NK-92 treated with Interleukin-12 subunit alpha and Interleukin-12 subunit beta, amount 100 ng/mL, for 24 hours (cell line): ENCODE data around the gene SLC39A3.

Experiments used
- DNase-seq: peaks from one replicate; lab custom pipeline; 2025; lab: John Stamatoyannopoulos, UW

The SLC39A3 gene

DNA sequence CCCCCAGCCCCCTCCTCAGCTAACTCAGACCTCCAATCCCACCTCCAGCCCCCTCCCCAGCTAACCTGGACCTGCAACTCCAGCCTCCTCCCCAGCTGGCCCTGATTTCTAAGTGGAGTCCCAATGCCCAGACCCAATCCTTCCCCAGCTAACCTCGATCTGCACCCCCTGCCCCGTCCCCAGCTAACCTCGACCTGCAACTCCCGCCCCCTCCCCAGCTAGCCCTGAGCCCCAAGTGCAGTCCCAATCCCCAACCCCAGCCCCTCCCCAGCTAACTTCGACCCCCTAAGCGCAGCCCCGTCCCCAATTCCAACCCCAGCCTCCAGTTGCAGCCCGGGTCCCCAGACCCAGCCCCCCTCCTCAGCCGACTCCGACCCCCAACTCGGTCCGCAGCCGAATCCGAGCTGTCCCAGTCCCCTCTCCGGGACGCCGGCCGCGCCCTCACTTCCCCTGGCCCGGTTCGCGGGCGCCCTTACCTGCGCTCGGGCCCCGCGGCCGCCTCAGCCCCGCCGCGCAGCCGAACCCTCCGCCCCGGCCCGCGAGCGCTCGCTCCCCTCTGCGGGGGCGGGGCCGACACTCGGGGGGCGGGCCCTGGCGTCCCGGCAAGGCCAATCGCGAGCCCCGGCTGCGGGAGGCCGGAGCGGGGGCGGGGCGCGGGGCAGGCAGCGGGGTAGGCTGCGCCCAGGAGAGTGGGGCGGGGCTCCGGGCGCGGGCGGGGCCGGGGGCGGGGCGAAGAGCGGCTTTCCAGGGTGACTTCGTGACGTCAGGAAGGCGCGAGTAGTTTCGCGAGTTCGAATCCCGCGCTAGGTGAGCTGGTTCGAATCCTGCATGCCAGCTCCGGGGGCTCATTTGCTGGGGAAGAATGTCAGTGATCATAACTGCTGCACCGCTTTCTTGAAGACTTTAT, 37.4 kb downstream of the SLC39A3 start, which contains the start of gene GNG7:
Gene GNG7 (minus strand): TSS at position 525 of the 907 bp plus-strand sequence. CDS start 182,006 bp downstream, outside the sequence.
- no peak for DNase-seq

DNA sequence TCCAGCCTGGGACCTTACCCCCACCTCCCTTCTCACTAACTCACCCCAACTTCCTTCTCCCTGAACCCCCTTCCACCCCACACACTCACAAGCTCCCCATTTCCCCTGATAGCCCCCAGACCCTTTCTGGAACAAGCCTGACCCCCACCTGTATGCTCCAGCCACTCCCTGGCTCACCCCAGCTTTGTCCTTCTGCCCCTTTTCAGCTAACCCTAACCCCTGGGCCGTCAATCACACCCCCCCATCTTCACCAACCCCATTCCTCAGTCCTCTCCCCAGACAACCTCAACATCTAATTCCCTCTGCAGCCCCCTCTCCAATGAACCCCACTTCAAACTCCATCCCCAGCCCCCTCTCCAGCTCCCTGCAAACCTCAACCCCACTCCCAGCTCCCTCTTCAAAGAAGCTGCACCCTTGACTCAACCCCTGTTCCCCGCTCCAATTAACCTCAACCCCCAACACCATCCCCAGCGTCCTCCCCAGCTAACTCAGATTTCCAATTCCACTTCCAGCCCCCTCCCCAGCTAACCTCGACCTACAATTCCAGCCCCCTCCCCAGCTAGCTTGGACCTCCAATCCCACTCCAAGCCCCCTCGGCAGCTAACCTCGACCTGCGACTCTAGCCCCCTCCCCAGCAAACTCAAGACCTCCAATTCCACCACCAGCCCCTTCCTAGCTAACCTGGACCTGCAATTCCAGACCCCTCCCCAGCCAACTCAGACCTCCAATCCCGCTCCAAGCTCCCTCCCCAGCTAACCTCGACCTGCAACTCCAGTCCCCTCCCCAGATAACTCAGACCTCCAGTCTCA, 38.3 kb downstream of the SLC39A3 start:
- no peak for DNase-seq

DNA sequence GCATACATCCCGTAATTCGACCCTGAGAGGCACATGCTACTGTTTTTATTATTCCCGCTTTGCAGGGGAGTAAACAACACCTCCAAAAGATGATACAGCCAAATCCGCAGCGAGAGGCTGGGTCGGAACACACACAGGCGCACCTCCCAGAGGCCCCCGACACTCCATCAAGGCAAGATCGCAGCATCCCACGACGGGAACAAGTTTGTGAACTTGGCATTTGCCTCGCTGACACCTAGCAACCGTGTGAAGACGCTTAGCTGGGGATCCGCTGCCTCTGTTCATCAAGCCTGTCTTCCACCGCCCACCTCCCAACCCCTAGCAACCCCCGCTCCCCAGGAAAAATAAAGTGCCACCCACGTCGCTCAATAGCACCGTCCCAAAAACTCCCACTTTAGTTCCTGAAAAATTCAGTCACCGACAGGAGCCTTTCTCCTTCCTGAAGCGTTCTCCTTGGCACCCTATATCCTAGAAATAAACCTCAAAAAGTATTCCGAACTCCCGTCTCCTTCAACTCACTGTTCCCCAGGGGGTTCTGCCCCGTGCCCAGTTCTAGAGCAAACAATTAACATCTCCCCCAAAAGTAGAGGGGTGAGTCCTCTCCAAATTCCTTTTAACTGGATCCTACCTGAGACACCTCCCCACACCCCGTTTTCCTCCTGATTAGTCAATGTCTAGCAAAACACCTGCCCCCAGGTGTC, 39.0 kb downstream of the SLC39A3 start:
- no peak for DNase-seq

DNA sequence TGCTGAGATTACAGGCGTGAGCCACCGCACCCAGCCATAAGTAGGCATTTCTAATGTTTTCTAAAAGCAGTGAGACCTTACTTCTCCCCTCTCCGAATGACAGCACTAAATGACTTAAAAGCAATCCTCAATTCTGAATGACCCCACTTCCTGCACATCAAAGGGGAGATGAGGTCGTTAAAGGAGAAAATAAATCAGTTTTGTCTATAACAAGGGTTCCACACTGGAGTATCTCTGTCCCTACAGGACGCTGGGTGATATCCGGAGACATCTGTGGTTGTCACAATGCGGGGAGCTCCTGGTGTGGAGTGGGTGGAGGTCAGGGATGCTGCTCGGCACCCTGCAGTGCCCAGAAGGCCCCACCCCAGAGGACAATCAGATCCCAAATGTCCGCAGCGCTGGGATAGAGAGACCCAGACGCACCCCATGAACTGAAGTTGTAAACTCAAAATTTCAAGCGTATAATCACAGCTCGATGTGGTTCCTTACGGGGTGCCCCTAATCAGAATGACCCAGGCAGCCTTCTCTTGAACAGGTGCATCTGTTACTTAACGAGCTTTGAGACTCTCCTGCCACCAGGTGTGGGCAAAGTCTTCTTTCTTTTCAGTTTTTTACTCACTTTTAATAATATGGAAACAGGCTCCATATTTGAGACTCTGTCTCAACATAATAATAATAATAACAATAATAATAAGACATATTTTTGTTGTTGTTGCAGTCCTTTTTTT, 40.2 kb downstream of the SLC39A3 start:
- no peak for DNase-seq

DNA sequence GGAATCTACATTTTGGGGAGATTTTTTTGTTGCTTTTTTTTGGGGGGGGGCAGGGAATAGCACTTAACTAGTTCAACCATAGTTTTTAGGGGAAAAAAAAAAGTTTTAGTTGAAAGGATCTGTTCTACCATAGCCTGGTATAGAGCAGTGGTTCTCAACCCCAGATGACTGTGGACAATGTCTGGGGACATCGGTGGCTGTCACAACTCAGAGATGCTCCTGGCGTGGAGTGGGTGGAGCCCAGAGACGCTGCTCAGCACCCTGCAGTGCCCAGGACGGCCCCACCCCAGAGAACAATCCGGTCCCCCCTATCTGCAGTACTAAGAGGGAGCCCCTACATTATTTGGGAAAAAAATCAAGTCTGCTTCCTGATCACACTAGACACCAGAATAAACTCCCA, 45.6 kb downstream of the SLC39A3 start:
- DNase-seq = no peak

DNA sequence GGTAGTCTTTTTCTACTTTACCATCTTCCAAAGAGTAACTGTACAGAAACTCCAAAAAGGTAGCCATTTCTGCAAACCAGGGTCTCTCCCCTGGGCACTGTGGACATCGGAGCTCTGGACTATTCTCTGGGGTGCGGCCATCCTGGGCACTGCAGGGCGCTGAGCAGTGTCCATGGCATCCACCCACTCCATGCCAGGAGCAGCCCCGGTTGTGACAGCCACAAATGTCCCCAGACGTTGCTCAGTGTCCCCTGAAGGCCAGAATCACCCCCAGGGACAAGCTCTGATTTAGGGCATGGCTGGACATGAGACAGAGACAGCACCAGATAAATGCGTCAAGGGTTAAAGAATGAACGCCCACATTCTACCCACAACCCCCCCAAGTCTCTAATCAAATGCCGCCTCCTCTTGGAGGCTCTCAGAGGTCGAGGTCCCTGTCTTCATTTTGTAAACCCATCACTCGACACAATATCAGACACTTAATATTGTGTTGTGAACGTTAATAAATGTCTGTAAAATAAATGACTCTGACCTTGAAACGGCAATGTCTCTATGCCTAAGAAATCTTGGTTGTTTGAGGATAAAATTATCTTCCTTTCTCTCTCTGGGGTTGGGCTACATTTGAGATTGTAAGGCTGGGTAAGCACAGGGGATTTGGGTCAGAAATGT, 46.2 kb downstream of the SLC39A3 start:
- no peak for DNase-seq

DNA sequence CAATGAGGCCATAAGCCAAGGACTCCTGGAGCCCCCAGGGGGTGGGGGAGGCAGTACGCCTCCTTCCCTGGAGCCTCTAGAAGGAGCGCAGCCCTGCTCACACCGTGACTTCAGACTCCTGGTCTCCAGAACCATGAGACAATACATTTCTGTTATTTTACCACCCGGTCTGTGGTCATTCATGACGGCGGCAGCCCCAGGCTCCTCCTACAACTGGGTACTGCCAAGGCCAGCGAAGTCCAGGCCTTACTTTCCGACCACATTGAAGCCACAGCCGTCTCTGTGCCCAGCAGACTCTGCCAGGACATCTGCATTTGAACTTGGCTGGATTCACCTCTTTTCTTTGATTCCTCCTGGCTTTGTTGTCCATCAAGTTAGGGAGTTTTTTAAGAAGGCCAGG, 47.9 kb downstream of the SLC39A3 start:
- no peak for DNase-seq

DNA sequence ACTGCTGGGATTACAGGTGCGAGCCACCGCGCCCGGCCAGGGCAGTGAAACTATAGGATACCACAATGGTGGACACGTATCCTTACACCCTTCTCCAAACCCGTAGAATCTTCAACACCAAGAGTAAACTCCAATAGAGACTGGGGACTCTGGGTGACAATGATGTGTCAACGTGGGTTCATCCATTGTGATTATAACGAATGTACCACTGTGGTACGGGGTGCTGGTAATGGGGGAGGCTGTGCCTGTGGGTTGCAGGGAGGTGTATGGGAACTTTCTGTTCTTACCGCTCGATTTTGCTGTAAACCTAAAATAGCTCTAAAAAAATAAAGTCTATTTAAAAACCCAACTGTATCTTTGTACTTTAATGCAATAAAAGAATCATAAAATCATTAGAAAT, 49.0 kb downstream of the SLC39A3 start:
- DNase-seq = no peak

DNA sequence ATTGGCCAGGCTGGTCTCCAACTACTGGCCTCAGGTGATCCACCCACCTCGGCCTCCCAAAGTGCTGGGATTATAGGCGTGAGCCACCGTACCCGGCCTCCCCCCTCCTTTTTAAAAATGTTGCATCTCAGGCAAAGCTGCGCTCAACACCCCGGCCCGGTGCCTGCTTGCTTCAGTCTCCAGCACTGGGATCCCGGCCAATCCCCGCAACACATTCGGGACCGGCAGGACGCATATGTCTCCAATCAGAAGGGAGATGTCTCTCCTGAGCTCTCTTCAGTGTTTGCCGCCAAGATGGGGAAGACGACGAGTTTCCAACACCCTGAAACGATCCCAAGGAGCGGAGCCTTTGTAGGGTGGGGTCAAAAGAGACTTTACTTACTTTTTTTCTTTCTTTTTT, 53.5 kb downstream of the SLC39A3 start:
- DNase-seq = no peak

DNA sequence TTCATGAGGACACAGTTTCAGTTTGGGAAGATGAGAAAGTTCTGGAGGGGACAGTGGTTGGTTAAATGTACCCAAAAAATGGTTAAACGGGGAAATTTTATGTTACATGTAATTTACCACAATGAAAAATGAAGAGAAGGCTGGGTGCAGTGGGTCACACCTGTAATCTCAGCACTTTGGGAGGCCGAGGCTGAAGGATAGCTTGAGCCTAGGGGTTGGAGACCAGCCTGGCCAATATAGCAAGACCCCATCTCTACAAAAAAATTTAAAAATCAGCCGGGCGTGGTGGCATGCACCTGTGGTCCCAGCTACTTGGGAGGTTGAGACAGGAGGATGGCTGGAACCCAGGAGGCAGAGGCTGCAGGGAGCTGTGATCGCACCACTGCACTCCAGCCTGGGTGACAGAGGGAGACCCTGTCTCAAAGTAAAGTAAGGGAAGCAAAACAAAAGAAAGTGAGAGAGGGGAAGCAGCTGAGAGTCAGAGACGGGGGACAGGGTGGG, 54.6 kb downstream of the SLC39A3 start:
- no peak for DNase-seq

DNA sequence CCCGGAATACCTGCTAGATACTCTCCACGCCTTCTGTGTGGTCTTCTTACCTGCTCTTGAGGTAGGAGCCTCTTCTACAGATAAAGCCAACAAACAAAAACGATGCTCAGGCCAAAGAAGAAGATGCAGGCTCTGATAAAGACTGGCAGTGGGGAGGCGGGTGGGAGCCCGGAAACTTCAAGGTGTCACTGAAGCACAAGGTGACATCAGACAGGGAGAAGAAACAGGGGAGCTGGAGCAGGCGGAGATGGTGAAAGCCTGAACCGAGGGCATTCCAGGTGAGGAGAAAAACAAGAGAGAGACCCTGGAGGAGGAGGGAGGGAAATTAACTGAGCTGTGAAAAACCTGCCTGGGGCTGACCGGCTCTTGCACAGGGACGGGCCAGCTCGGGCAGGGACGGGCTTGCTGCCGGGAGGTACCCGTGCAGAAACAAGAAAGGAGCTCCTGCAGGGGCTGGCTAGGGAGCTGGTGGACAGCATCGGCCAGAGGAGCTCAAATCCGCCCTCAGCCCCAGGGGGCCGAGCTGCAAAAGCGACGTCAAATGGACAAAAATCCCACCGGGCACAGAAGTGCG, 56.3 kb downstream of the SLC39A3 start:
- no peak for DNase-seq
